Ureter (tissue), 1 donor: ENCODE data around the gene CD80. TPM values are rescaled to one million over a fixed set of nuclear protein-coding genes. Genes with fewer than 3 reads are reported as not detected.
A peak's percentile ranks its signal among the peaks of the same experiment; 100 is the strongest.

Source experiments
- DNase-seq: peaks from one replicate; pipeline ENCODE4 v3.0.0-alpha.2; 2020; ENCODE audit warnings: low spot score
- total RNA-seq: library from RNA; stranded (reverse); gene quantifications from one replicate; pipeline ENCODE4 v1.2.4, GENCODE V29; 2023
- donor health status: DM: yes; HTN: yes; CAD: no.

CD80 gene
- total RNA-seq, 1 donor from 2014 or later = 0.26 TPM

DNA sequence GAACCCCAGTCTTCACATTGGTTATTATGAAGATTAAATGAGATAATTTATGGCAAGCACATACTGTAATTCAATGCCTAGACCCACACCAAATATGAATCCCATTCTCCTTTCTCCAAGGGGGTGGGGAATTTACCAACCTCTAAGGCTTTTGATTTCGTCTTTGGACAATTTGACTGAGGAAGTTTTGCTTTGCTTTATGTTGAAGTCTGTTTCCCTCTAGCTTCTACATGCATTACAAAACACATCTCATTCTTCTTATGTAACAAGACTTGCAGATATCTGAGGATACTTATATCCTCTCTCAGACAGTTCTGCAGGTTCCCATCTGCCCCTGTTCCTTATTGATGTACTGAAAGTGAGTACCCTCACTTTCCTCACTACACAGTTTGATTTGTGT is 12.2 kb downstream of the CD80 start:
- DNase-seq = no peak

DNA sequence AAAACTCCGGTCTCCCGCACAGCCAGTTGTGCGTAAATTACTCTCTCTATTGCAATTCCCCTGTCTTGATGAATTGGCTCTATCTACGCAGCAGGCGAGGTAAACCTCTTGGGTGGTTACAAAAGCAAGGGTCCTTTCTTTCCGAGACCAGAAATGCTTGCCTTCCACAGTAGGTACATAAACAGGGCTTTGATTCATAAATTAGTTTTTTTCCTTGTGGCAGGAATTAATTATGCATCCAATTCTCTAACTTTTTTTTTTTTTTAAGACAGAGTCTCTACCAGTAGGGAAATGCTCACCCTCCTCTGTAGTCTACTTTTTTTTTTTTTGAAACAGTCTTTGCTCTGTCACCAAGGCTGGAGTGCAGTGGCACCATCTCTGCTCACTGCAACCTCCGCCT is 16.3 kb downstream of the CD80 start:
- no peak for DNase-seq

DNA sequence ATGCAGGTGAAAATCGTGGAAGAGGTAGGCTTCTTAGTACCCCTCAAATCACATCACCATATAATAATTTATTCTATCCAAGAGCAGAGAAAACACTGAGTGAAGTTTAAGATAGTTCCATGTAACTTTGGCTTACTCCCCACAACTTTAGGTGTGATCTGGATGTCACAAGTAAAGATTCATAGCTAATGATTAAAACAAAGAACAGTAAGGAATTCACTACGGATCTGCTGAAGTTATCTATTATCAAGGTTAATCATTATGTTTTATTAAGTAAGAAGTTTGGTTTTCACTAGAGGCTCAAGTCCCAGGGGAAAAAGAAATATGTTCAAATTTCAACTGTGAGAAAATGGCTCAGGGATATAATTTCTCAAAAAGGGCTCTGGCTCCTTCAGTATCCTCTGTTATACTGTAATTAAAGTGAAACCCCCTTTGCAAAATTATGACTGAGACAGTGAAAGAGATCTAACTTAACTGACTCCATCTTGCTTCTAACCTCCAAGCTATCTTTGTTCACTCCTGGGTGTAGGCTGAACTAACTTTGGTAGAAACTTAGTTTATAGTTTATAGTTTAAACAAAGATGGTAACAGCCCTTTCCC is 17.1 kb downstream of the CD80 start:
- DNase-seq = no peak

DNA sequence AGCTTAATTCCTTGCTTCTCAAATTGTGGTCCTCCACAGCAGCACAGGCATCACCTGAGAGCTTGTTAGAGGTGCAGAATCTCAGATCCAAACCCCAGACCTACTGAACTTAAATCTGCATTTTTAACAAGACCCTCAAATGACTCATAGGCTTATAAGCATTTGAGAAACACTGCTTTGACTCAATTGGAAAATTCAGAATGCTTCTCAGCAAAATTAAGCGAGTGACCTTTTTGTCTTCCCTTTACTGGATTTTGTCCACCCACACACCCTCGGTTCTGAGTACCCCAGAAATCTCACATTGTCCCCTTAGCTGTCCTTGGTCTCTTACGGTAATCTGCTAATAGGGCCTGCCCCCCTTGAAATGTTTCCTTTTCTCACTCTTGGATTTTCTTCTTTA is 17.9 kb downstream of the CD80 start:
- DNase-seq = no peak

DNA sequence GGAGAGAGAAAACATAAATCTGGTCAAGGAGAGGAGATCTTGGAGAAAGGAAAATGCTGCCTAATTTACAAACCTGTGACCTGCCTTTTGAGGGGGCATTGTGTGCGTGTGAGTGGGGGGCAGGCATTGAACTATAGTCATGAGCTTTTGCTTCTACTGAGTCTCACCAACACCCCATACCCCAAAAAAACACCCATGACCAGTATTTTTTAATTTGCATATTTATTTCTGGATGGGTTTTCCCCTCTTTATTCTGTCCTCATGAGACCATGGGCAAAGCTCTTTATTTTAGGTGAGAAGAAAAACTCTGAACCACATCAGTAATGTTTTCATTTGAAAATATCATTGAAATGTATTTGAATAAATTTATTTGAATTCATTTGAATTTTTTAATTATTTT is 20.6 kb downstream of the CD80 start:
- no peak for DNase-seq

DNA sequence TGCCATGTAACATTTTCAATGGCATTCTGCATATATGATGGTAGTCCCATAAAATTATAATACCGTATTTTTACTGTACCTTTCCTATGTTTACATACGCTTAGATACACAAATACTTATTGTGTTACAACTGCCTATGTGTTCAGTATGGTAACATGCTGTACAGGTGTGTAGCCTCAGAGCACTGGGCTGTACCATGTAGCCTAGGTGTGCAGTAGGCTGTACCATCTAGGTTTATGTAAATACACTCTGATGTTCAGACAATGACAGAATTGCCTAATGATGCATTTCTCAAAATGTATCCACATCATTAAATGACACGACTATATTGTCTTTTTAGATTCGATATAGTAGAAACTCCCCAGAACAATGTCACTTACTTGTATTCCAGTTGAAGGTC is 22.7 kb downstream of the CD80 start:
- no peak for DNase-seq

DNA sequence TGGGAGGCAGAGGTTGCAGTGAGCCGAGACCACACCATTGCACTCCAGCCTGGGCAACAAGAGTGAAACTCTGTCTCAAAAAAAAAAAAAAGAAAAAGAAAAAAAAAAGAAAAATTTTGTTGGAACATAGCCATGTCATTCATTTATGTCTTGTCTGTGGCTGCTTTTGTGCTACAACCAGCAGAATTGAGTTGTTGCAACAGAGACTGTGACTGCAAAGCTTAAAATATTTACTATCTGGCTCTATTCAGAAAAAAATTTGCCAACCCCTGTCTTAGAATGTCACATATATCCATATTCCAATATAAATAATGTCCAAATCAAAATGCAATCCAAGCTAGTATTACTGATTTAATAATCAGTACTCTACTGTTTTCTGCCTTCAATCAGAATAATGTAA is 25.1 kb downstream of the CD80 start:
- no peak for DNase-seq

DNA sequence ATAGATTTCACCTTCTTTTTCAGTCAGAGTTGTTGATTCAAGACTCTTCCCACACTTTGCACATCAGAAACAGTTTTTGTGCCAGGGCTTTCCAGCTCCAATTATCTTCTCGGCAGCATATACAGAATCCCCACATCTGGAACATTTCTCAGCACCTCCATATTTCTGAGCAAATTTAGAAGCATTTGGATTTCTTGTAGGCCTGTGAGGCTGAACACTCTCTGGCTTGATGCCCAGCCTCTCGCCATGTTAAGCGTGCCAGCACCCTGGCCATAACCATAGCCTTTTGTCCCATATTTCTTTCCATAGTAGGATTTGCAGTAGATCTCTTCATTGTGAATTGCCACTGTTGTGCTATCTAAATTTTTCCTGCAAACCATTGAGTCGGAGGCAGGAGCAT is 28.3 kb downstream of the CD80 start:
- no peak for DNase-seq

DNA sequence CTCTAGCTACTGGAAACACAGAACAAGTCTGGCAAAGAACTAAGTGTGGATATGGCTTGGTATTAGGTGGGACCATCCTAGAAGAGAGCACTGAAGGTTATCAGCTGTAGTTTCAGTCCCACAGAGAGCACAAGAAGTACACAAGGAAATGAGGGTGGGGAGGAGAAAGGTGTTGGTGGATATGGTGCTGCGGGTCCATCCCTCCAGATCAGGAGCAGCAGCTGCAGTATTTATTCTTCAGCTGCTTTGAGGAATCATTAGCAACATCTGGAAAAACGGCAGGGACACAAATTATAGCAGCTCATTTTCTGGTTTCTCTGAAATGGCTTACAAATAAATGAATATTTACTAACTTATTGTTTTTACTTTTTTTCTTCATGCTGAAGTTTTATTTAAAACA is 29.0 kb downstream of the CD80 start:
- DNase-seq = no peak

DNA sequence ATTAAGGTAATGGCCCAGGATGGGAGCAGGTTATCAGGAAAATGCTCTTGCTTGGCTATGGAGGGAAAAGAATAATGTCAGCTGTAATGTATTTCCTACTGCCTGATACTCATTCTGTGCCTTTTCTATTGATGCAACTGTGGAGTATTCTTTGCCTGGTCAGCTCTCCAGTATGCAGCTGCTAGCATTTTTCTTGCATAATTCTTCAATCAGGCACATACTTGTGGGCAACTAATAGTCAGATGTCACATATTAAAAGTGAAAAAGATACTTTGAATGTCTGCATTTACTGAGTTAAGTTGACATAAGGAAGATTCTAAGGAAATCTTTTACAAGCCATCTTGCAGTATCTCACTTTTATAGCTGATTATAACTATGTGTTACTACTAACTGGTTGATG is 29.5 kb downstream of the CD80 start:
- no peak for DNase-seq

DNA sequence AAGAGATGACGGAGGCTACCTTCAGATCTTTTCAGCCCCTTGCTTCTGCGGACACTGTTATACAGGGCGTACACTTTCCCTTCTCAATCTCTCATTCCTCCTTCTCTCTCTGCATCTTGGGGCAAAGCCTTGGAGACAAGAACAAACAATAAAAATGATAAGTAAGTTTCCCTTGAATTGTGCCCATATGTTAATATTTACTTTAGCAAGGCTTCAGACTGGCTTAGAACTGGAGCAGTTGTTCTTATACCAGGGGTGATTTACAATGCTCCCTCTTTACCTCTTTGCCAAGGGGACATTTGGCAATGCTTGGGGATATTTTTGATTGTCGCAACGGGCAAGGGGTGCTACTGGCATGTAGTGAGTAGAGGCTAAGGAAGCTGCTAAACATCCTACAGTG is 31.7 kb downstream of the CD80 start:
- no peak for DNase-seq

DNA sequence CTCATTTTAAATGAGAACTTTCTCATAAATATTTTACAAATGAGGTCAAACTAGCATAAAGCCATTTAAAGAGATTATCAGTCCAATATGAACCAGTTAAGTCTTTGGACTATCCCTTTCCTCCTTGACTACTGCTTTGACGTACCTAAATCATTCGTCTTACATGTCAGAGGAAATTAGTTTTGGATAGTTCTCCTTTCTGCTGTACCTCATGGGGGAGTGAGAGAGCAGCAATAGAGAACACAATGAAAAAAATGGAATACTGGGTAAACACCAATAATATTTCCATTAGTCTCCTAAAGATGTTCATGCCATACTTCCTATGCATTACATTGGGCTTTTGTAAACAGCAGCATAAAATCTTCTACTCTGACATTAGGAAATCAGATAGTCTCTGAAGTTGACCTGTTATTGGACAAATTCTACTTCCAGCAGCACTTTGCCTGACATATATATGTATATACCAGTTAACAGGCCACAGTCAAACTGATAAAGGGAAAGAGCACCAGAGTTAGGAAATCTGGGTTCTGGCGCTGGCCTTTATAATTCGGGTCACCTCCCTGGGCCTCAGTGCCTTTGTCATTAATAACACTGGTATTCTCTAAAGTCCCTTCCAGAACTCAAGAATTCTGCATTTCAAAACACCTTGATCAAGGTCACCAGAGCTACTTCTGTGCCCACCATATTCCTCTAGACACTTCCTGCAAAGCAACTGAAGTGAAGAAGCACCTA is 34.3 kb downstream of the CD80 start:
- no peak for DNase-seq

DNA sequence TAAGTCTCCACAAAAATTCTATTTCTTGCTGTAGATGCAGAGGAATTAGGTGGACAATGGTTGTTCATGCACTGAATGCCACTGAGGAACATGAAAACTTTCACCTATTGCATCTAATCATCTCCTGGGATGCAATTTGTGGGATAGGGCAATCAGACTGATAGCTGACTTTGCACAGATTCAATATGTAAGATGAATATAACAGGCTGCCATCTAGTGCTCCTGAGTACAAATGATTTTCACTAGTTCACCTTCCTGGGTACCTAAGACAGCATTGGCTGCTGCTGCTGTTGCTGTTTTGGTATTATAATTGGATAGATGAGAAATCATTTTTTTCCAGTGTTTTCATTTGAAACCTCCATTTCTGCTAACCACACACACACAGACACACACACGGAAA is 41.4 kb downstream of the CD80 start:
- no peak for DNase-seq

DNA sequence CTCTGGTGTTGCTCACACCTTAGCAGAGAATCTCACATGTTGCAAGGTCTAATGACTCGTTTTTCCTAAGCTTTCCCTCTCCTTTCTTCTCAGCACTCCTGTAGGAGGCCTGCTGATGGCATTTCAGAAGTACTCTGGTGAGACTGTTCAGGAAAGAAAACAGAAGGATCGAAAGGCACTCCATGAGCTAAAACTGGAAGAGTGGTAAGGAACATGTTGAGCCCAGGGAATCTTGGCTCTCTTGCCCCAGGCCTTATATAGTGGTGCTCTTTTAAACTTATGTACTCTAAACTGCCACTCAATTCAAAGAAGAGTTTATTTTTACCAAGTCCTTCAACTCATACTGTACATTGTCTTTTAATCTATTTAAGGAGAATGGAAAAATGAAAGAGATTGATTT is 42.3 kb downstream of the CD80 start:
- DNase-seq = no peak

DNA sequence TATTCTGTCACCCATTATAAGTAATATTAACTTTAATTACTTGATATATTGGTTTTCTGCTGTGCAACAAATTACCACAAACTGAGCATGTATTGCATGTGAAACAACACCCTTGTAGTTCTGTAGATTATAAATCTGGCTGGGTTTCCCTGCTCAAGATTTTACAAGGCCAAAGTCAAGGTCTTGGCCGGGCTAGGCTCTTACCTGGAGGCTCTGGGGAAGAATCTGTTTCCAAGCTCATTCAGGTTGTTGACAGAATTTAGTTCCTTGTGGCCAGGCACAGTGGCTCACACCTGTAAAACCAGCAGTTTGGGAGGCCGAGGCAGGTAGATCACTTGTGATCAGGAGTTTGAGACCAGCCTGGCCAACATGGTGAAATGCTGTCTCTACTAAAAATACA is 44.8 kb downstream of the CD80 start:
- DNase-seq = no peak

DNA sequence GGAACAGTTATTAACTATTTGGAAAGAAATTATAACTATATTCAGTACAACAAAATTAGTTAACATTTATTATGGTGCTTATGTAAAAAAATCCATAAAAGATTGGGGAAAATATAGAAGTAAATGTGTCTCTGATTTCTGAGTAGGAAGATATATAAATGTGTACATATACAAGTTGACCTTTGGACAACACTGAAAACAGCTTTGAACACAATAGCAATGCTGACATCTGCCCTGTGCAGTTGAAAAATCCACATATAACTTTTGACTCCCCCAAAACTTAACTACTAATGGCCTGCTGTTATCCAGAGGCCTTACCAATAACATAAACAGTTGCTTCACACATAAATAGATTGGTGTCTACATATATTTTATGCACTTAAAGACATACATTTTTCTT is 48.7 kb downstream of the CD80 start:
- no peak for DNase-seq

DNA sequence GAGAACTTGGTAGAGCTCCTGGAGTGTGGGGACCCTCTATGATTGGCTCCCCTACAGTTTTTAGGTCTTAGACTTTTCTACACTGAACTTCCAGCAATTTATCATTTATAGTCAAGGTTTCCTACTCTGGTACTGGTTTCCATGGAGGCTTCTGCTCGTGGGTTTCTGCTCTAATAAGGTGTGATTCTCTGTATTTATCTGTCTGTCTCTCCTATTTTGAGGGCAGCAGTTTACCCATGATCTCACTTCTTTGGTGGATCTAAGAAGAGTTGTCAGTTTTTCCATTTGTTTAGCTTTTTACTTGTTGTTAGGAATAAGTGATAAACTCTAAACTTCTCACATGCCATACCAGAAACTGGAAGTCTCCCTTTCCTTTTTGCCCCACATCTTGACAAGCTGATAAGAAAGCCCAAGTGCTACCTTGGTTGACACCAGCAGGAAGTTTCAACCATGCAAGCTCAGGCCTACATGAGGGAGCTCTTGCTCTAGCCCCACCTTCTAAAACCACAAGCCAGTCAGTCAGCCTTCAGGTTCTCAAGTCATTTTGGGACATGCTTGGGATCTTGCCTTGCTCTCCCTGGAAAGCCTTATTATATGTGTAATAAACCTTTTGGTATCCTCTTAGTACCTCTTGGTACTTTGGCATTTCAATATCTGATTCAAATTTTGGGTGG is 51.1 kb downstream of the CD80 start:
- no peak for DNase-seq

DNA sequence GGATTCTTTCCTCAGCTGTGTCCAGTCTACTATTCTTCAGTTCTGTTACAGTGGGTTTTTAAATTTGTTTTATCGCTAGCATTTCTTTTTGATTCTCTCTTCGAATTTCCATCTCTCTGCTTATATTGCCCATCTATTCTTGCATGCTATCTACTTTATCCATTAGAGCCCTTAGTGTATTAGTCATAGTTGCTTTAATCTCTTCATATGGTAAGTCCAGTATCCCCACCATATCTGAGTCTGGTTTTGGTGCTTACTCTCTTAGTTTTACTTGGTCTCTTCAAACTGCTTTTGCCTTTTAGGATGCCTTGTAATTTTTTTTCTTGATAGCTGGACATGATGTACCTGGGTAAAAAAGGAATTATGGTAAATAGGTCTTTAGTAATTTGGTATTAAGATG is 52.0 kb downstream of the CD80 start:
- DNase-seq = no peak

DNA sequence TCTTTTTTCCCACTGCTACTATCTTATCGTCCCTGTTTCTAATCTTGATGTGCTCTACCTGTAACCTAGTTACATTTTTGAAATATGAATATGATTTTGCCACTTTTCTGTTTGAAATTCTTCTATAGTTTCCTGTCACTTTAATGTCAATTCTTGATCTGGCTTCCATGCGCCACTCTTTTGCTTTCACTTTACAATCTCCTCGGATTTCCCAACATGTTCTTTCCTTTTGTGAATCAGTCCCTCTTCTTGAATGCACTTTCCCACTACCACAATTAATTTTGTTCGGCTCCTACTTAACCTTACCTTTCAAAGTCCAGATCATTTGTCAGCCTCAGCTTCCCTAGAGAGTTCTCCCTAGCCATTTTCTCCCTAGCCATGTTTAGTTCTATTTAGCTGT is 52.8 kb downstream of the CD80 start:
- DNase-seq = no peak

DNA sequence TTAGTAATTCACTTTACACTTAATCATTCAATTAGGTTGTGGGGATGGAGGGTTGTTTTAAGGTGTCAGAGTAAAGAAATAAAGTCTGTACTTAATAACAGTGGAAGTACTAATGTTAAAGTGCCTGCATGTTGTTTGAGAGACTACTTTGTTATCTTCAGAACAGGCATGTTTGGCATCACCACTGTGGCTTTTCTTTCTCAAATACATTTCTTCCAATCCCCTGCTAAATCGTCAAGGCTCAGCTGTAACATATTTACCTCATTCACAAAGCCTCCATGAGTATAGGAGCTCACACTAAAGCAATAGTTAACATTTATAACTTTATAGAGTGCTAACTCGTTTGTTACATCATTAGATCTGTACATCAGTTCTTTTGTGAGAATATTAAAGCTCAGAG is 58.5 kb downstream of the CD80 start:
- no peak for DNase-seq

DNA sequence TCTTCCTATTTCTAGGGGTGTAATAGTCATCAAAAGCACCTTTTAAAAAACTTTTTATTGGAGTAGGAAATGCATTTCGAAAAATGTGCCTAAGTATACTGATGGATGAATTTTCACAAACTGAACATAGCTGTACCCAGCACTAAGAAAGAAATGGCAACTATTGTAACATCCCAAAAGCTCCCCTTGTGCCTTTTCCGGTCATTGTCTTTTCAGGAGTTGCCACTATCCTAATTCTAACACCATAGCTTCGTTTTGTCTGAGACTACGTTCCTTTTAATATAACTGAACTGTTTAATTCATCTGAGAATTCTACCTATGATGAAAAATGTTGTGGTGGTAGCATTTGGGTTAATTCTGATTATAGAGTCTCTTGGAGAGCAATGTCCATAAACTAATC is 59.1 kb downstream of the CD80 start:
- DNase-seq = no peak

DNA sequence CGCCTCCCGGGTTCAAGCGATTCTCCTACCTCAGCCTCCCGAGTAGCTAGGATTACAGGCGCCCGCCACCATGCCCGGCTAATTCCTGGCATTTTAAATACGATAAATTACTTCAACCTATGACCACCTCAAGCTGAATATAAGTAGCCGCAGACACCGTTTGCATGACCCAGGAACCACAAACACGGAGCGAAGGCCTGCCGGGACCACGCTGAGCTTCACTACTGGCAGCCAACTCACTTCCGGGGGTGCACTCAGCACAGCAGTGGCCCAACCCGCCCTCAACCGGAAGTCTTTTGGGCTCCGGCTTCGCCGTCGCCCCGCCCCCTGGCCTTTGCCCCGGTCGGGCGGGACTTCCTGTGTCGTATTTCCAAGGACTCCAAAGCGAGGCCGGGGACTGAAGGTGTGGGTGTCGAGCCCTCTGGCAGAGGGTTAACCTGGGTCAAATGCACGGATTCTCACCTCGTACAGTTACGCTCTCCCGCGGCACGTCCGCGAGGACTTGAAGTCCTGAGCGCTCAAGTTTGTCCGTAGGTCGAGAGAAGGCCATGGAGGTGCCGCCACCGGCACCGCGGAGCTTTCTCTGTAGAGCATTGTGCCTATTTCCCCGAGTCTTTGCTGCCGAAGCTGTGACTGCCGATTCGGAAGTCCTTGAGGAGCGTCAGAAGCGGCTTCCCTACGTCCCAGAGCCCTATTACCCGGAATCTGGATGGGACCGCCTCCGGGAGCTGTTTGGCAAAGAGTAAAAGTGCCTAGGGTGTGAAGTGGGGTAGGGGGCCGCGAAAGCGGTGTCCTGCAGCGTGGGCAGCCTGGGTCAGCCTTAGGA is 61.0 kb downstream of the CD80 start, which contains the start of gene TIMMDC1:
Gene TIMMDC1, plus strand, starts transcription at position 362 of the 826 bp plus-strand sequence. Its CDS starts 187 bp downstream, at position 549.
- peak; percentile 98 for DNase-seq
